SJCRH30 (cell line): ENCODE results near the gene GH2. TPM values are rescaled to one million over a fixed set of nuclear protein-coding genes. Genes with fewer than 3 reads are reported as not detected.
A peak's percentile ranks its signal among the peaks of the same experiment; 100 is the strongest.

ENCODE experiments used
- DNase-seq, 2 experiments: peaks; one replicate each; pipeline ENCODE4 v3.0.0-alpha.2; 2015 to 2020
- H3K27ac ChIP-seq: fragments of 250-450 bp; sonication (Bioruptor Pico); 2 replicates; pipeline ENCODE4 v1.5.1; 2020; ENCODE audit warnings: mild to moderate bottlenecking, moderate library complexity
- H3K27me3 ChIP-seq: fragments of 250-450 bp; sonication (Bioruptor Pico); 2 replicates; pipeline ENCODE4 v1.5.1; 2020; ENCODE audit warnings: mild to moderate bottlenecking, moderate library complexity
- H3K36me3 ChIP-seq: fragments of 250-450 bp; sonication (Bioruptor Pico); 2 replicates; pipeline ENCODE4 v1.5.1; 2020; ENCODE audit warnings: mild to moderate bottlenecking, moderate library complexity
- H3K4me1 ChIP-seq: fragments of 250-450 bp; sonication (Bioruptor Pico); 2 replicates; pipeline ENCODE4 v1.5.1; 2020; ENCODE audit warnings: mild to moderate bottlenecking, moderate library complexity
- H3K4me3 ChIP-seq: fragments of 250-450 bp; sonication (Bioruptor Pico); 2 replicates; pipeline ENCODE4 v1.5.1; 2020; ENCODE audit warnings: mild to moderate bottlenecking, moderate library complexity
- H3K9me3 ChIP-seq: fragments of 250-450 bp; sonication (Bioruptor Pico); replicated peaks from 2 replicates; pipeline ENCODE4 v1.5.1; 2020; ENCODE audit warnings: mild to moderate bottlenecking, moderate library complexity
- total RNA-seq: library from RNA; depleted of rRNA; stranded (reverse); fragments of >200 nt; shearing (Covaris generic); gene quantifications from 2 replicates; pipeline ENCODE4 v1.2.3, GENCODE V29; 2014

Gene GH2
- total RNA-seq, 1 experiment from 2014 or later, result not detected

- peak within 1 kb of the TSS; percentile 57 for H3K27ac ChIP-seq
- peaks cover 11% of the 10 kb centered on the region; the same call in 1 of the 2 replicates for H3K4me1 ChIP-seq
- no peaks in the 10 kb centered on the region for H3K9me3 ChIP-seq
These were observed 39.0 kb downstream of the GH2 start, which contains the start of gene SMARCD2 for GRCh38 chr17:63842540-63843386. Gene SMARCD2, minus strand, starts transcription at chr17:63842685. Its CDS starts 11 bp downstream, at chr17:63842674.

GRCh38 chr17:63842173-63842539 is 39.6 kb downstream of the GH2 start:
- Histone ChIP-seq H3K9me3 (no peaks in the 10 kb centered on the region), H3K27me3 (no peaks in the 10 kb centered on the region), H3K27ac (peak overlapping the region; percentile 19; the same call in 1 of the 2 replicates), H3K4me1 (peaks cover 11% of the 10 kb centered on the region; the same call in 1 of the 2 replicates), H3K36me3 (no peaks in the 10 kb centered on the region), H3K4me3 (peak overlapping the region; percentile 83)
- peak; percentile 22 to 34 for DNase-seq

More at GRCh38 chr17:63842540-63843386, 39.0 kb downstream of the GH2 start, which contains the start of gene SMARCD2:
- Histone ChIP-seq H3K4me3 (peak within 1 kb of the TSS; percentile 83), H3K36me3 (no peaks in the 10 kb centered on the region), H3K27me3 (no peaks in the 10 kb centered on the region)
- DNase-seq, result peak; percentile 97 to 98

DNA sequence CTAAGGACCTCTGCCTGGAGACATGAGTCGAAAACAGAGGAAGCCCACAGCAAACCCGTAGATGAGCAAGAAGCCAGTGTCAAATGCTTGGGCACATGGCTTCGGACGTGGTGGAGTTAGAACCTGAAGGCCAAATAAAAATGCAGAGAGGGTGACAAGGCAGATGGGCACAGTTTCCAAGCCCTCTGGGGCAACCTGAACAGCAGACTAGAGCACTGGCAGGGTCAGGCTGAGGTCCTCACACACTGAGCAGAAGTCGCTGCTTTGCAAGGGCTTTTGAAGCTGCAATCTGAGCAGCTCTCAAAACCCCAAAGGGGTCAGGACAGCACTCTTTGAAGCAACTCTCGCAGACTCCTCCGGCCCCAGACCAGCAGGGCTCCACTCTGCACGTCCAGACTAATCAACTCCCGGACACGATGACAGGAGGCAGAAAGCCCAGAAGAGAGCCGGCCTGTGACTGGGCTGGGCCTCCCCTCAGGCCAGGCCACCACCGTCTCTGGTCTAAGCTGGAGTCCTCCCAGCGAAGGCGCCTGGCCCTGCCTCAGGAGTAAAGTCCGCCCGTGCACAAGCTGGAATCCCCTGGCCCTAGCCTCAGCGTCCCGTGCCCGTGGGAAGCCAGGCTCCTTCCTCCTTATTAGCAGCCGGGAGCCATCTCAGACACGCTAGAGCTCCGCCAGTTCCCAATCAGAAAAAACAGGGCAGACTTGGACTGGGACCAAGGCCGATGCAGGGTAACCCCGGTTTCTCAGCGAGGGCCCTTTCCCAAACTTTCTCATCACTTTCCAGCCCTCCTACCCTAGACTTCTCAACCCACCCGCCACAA is 40.2 kb downstream of the GH2 start:
- Histone ChIP-seq H3K27ac (peak overlapping the region; percentile 19; the same call in 1 of the 2 replicates), H3K4me3 (peak overlapping the region; percentile 83), H3K9me3 (no peaks in the 10 kb centered on the region), H3K27me3 (no peaks in the 10 kb centered on the region), H3K4me1 (peaks cover 11% of the 10 kb centered on the region; the same call in 1 of the 2 replicates), H3K36me3 (no peaks in the 10 kb centered on the region; the same call in 1 of the 2 replicates)
- peak; percentile 28 to 44 for DNase-seq

- Histone ChIP-seq H3K27me3 (no peaks in the 10 kb centered on the region), H3K9me3 (no peaks in the 10 kb centered on the region), H3K27ac (no peak overlapping the region), H3K36me3 (no peaks in the 10 kb centered on the region; the same call in 1 of the 2 replicates), H3K4me1 (peaks cover 11% of the 10 kb centered on the region; the same call in 1 of the 2 replicates), H3K4me3 (peak overlapping the region; percentile 83)
- DNase-seq, result no peak
These were observed 41.0 kb downstream of the GH2 start for GRCh38 chr17:63840591-63841349.

DNA sequence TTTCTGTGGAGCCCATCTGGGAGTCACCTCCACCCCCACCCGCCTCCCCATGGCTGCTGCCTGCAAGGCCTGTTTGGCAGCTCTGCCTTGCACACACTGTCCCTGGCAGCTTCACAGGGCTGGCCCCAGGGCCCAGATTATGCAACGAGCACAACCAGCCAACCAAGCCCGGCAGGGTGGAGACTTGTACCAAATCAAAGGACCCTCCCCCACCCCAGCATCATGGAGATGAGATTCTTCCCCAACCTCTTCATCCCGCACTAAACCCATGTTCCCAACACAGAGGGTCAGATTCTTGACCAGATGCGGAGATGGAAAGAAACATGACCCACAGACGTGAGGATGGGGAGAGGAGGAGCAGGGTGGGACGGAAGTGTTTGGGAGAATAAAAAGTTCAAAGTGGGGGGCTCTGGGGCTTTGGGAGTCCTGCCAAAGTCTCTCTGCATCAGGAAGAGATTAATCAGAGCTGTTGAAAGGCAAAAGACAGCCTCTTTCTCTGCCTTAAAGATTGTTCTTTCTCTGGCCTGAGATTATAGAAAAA is 43.0 kb downstream of the GH2 start:
- DNase-seq, result no peak
- H3K27ac ChIP-seq, result no peak overlapping the region
- H3K27me3 ChIP-seq, result no peaks in the 10 kb centered on the region
- no peak overlapping the region for H3K4me3 ChIP-seq
- H3K9me3 ChIP-seq, result no peaks in the 10 kb centered on the region
- H3K4me1 ChIP-seq, result peaks cover 9% of the 10 kb centered on the region; the same call in 1 of the 2 replicates
- peaks cover 3% of the 10 kb centered on the region; the same call in 1 of the 2 replicates for H3K36me3 ChIP-seq

DNA sequence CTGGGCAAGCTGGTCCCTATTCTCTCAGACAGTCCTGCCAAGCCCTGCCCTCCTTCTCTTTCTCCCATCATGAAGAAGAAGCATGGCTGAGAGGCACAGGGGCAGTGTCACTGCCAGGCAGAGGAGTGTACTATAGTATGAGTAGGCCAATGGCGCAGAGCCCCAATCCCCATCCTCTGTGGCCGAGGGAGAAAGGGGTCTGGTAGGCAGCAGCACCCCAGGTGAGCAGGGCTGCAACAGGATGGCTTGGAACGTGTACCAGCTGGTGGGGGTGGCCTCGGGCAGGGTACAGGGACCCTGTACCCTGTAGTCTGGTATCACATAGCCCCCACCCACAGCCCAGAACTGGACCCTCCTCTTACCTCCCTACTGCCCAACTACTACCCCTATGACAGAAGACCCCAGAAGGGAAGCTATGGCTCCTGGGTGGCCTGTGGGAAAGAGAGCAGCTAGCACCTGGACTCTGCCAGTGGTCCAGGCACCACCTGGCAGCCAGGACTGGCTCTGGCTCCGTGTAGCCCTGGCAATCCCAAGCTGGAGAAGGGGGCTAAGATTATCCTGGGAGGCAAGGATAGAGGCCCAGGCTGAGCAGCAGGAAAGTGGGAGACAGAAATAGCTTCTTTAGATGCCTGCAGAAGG is 43.7 kb downstream of the GH2 start:
- no peaks in the 10 kb centered on the region for H3K27me3 ChIP-seq
- H3K9me3 ChIP-seq, result no peaks in the 10 kb centered on the region
- no peak for DNase-seq
- H3K36me3 ChIP-seq, result peaks cover 7% of the 10 kb centered on the region
- no peak overlapping the region for H3K4me3 ChIP-seq
- no peak overlapping the region for H3K27ac ChIP-seq
- peaks cover 8% of the 10 kb centered on the region; the same call in 1 of the 2 replicates for H3K4me1 ChIP-seq

- no peak overlapping the region for H3K27ac ChIP-seq
- peaks cover 12% of the 10 kb centered on the region for H3K36me3 ChIP-seq
- H3K4me1 ChIP-seq, result peaks cover 8% of the 10 kb centered on the region; the same call in 1 of the 2 replicates
- no peak for DNase-seq
- H3K27me3 ChIP-seq, result no peaks in the 10 kb centered on the region
- no peak overlapping the region for H3K4me3 ChIP-seq
- H3K9me3 ChIP-seq, result no peaks in the 10 kb centered on the region
These were observed 44.3 kb downstream of the GH2 start for GRCh38 chr17:63837480-63837879.

DNA sequence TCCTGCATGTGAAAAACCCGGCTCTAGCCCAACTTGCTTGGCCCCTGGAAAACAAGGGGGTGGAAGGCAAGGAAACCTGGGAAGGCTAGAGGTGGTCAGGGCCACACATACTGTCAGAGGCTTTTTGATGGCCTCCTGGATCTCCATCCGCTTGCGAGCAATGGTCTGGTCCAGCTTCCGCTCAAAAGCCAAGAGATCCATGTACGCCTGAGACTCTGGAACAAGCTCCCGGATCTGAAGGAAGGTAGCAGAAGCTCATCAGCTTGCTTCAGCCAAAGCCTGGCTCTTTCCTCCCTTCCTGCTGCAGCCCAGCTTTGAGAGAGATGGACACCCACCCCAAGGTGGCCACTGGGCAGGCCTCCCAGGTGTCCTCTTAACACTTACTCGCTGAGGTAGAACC is 44.9 kb downstream of the GH2 start:
- Histone ChIP-seq H3K4me3 (no peak overlapping the region), H3K27ac (no peak overlapping the region), H3K36me3 (peaks cover 17% of the 10 kb centered on the region), H3K4me1 (peaks cover 8% of the 10 kb centered on the region; the same call in 1 of the 2 replicates), H3K9me3 (no peaks in the 10 kb centered on the region), H3K27me3 (no peaks in the 10 kb centered on the region)
- DNase-seq, result no peak

GRCh38 chr17:63835167-63835720 is 46.5 kb downstream of the GH2 start:
- H3K27ac ChIP-seq, result no peak overlapping the region
- DNase-seq, result no peak
- no peaks in the 10 kb centered on the region for H3K27me3 ChIP-seq
- H3K4me3 ChIP-seq, result no peak overlapping the region
- no peaks in the 10 kb centered on the region for H3K4me1 ChIP-seq
- H3K36me3 ChIP-seq, result peaks cover 31% of the 10 kb centered on the region
- no peaks in the 10 kb centered on the region for H3K9me3 ChIP-seq

GRCh38 chr17:63834431-63835166 is 47.1 kb downstream of the GH2 start:
- DNase-seq, result peak; percentile 27 to 48
- peaks cover 37% of the 10 kb centered on the region for H3K36me3 ChIP-seq

GRCh38 chr17:63833741-63834373 is 47.9 kb downstream of the GH2 start:
- Histone ChIP-seq H3K36me3 (peaks cover 43% of the 10 kb centered on the region), H3K4me1 (no peaks in the 10 kb centered on the region), H3K4me3 (no peak overlapping the region), H3K9me3 (no peaks in the 10 kb centered on the region), H3K27ac (no peak overlapping the region), H3K27me3 (no peaks in the 10 kb centered on the region)
- DNase-seq, result no peak

More at GRCh38 chr17:63834431-63835166, 47.1 kb downstream of the GH2 start:
- Histone ChIP-seq H3K9me3 (no peaks in the 10 kb centered on the region), H3K4me3 (no peak overlapping the region), H3K4me1 (no peaks in the 10 kb centered on the region), H3K27me3 (no peaks in the 10 kb centered on the region), H3K27ac (no peak overlapping the region)

DNA sequence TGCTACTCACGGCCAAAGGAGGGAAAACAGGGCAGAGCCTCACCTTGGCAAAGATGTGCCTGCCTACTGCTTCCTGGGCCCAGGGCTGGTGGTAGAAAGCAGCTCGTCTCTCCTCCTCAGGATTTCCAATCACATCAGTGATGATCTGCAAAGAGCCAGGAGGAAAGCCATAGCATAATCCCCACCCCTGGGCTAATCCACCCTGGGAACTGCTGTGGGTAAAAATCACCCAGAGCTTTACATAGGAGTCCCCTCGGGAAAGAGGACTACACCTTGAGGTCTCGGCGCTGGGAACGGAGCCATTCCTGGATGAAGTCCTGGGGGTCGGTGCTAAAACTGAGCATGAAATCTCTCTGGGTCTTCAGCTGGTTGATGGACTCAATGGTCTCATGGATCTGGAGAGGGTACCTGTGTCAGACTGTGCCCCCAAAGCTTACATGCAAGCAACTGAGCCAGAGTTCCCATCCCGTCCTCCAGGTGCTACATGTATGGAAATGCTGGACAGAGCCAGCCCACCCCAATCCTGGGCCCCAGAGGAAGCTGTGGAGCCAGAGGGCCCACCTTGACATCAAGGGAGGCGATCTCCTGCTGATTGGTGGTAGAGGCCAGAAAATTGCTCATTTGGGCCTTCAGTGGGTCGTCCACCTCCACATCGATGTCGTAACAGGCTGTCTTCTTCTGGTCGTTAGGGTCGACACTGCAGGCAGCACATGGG is 48.6 kb downstream of the GH2 start:
- Histone ChIP-seq H3K4me1 (no peaks in the 10 kb centered on the region), H3K4me3 (no peak overlapping the region), H3K9me3 (no peaks in the 10 kb centered on the region), H3K36me3 (peaks cover 43% of the 10 kb centered on the region), H3K27ac (no peak overlapping the region), H3K27me3 (no peaks in the 10 kb centered on the region)
- no peak for DNase-seq
